ENCODE measurements around the gene USP7. TPM values are rescaled to one million over a fixed set of nuclear protein-coding genes. Genes with fewer than 3 reads are reported as not detected.

Gene USP7
- total and polyA plus RNA-seq, 10 of the 15 experiments (the other 5 are each of a cell fraction or from before 2014, with no cell fraction given) = 16.2 to 133 (median 60.5) TPM

- TF ChIP-seq EED (IDR thresholded peaks at IDR 0.05; ENCODE audit: low read depth) (no peak), BACH1 (IDR thresholded peaks at IDR 0.05; ENCODE audit: borderline replicate concordance) (0 out of 2 replicates have a peak, but pooled peaks have one; percentile 31), TCF7 (IDR thresholded peaks at IDR 0.05; ENCODE audit: borderline replicate concordance) (no peak), YBX1 (IDR thresholded peaks at IDR 0.05) (no peak), DPF2 (IDR thresholded peaks at IDR 0.05) (no peak), CHD4 (IDR thresholded peaks at IDR 0.05) (no peak), EP300 (IDR thresholded peaks at IDR 0.05; ENCODE audit: borderline replicate concordance in 1 of 2, control insufficient read depth in 1 of 2, low read depth in 2 of 2, low read length in 2 of 2) (no peak), RAD21 (IDR thresholded peaks at IDR 0.05; ENCODE audit: insufficient read depth, low read depth, low read length) (no peak), RBBP5 (conservative IDR thresholded peaks at IDR 0.05) (no peak), WRNIP1 (IDR thresholded peaks at IDR 0.05; ENCODE audit: borderline replicate concordance, low read depth, low read length) (no peak), MTA3 (IDR thresholded peaks at IDR 0.05; ENCODE audit: borderline replicate concordance, low read length) (no peak), RAD51 (IDR thresholded peaks at IDR 0.05) (peak; percentile 50; the same call in 1 of the 2 replicates), USF2 (IDR thresholded peaks at IDR 0.05; ENCODE audit: borderline replicate concordance, low read depth, low read length) (peak; percentile 23; the same call in 1 of the 2 replicates), MYC (IDR thresholded peaks at IDR 0.05; ENCODE audit: insufficient read depth, insufficient read length, insufficient replicate concordance, low read length, severe bottlenecking) (no peak), ZBED1 (IDR thresholded peaks at IDR 0.05; ENCODE audit: borderline replicate concordance) (no peak), ZNF622 (IDR thresholded peaks at IDR 0.05) (no peak), IKZF2 (IDR thresholded peaks at IDR 0.05) (no peak), POLR2AphosphoS5 (IDR thresholded peaks at IDR 0.05; ENCODE audit: low read length) (peak; percentile 48), CHD2 (IDR thresholded peaks at IDR 0.05; ENCODE audit: borderline replicate concordance, low read depth, low read length) (no peak), HDGF (IDR thresholded peaks at IDR 0.05) (0 out of 2 replicates have a peak, but pooled peaks have one; percentile 29), CTCF (IDR thresholded peaks at IDR 0.05 in 2 of 3, conservative IDR thresholded peaks at IDR 0.05 in 1 of 3; ENCODE audit: control insufficient read depth in 2 of 3, extremely low read depth in 1 of 3, insufficient read depth in 1 of 3, low read depth in 3 of 3, low read length in 3 of 3) (no peak), KLF5 (IDR thresholded peaks at IDR 0.05; ENCODE audit: partially characterized antibody) (no peak), ETV6 (conservative IDR thresholded peaks at IDR 0.05 in 1 of 2, IDR thresholded peaks at IDR 0.05 in 1 of 2; ENCODE audit: borderline replicate concordance in 1 of 2, low read depth in 1 of 2) (no peak), BHLHE40 (IDR thresholded peaks at IDR 0.05; ENCODE audit: borderline replicate concordance in 1 of 2, low read depth in 2 of 2, low read length in 1 of 2) (peak in 1 of 2 experiments; percentile 33; a peak in 2 of 4 replicates), BMI1 (IDR thresholded peaks at IDR 0.05; ENCODE audit: borderline replicate concordance) (no peak), SMAD5 (IDR thresholded peaks at IDR 0.05; ENCODE audit: low read depth) (no peak), HDAC2 (IDR thresholded peaks at IDR 0.05) (no peak), EGR1 (IDR thresholded peaks at IDR 0.05; ENCODE audit: borderline replicate concordance in 1 of 2, low read depth in 2 of 2, low read length in 2 of 2) (peak in 1 of 2 experiments; percentile 39; a peak in 1 of 3 replicates)
These were observed 71.6 kb downstream of the USP7 start (continued) for GRCh38 chr16:8892101-8892575.

Measured in GM12878 (cell line).